GM21423 (cell line): Measurements from ENCODE around the gene GRIFIN.

Source experiments
- ATAC-seq: cut with Tn5 transposase; IDR thresholded peaks from one replicate; pipeline ENCODE4 v1.9.1; 2021; ENCODE audit warnings: mild to moderate bottlenecking, moderate library complexity; ENCODE audit not compliant: unreplicated experiment

The GRIFIN gene

GRCh38 chr7:2476298-2476697 lies at the start of gene GRIFIN:
TSS of gene GRIFIN (minus strand) at chr7:2476398. CDS start at chr7:2476383, 15 bp downstream.
- ATAC-seq = no peak

GRCh38 chr7:2524808-2525657 lies 48.8 kb upstream of the GRIFIN start:
- no peak for ATAC-seq

- ATAC-seq = no peak
These were observed 48.0 kb upstream of the GRIFIN start for GRCh38 chr7:2523941-2524807.

GRCh38 chr7:2523461-2523936 lies 47.3 kb upstream of the GRIFIN start:
- no peak for ATAC-seq

- no peak for ATAC-seq
These were observed 46.7 kb upstream of the GRIFIN start for GRCh38 chr7:2522780-2523433.

GRCh38 chr7:2521952-2522591 lies 45.9 kb upstream of the GRIFIN start:
- no peak for ATAC-seq

GRCh38 chr7:2521341-2521745 lies 45.1 kb upstream of the GRIFIN start:
- no peak for ATAC-seq

GRCh38 chr7:2520761-2521290 lies 44.6 kb upstream of the GRIFIN start:
- ATAC-seq = no peak

GRCh38 chr7:2520131-2520760 lies 44.0 kb upstream of the GRIFIN start:
- ATAC-seq = no peak

- peak; percentile 71 for ATAC-seq
These were observed 43.1 kb upstream of the GRIFIN start, which contains the start of gene LFNG for GRCh38 chr7:2519119-2519930. TSS of gene LFNG (plus strand) at chr7:2519774. CDS start at chr7:2519862, 88 bp downstream.

GRCh38 chr7:2518737-2519118 lies 42.5 kb upstream of the GRIFIN start:
- no peak for ATAC-seq

GRCh38 chr7:2517678-2518507 lies 41.7 kb upstream of the GRIFIN start:
- ATAC-seq = no peak

- no peak for ATAC-seq
These were observed 40.8 kb upstream of the GRIFIN start for GRCh38 chr7:2517026-2517425.

- ATAC-seq = no peak
These were observed 40.0 kb upstream of the GRIFIN start for GRCh38 chr7:2516194-2516555.

GRCh38 chr7:2515424-2516193 lies 39.4 kb upstream of the GRIFIN start:
- no peak for ATAC-seq

GRCh38 chr7:2514473-2515423 lies 38.5 kb upstream of the GRIFIN start:
- ATAC-seq = no peak
